Mucosa of stomach (tissue), 1 donor: ENCODE results near the gene LAMB2.

Source experiments
- H3K27me3 ChIP-seq: one replicate; pipeline ENCODE4 v1.7.0; 2013; ENCODE audit warnings: mild to moderate bottlenecking, low read length; ENCODE audit not compliant: control insufficient read depth, insufficient read depth
- H3K36me3 ChIP-seq: one replicate; pipeline ENCODE4 v1.7.0; 2013; ENCODE audit warnings: low read length; ENCODE audit not compliant: control insufficient read depth, insufficient read depth
- H3K4me1 ChIP-seq: one replicate; pipeline ENCODE4 v1.7.0; 2013; ENCODE audit warnings: mild to moderate bottlenecking, low read length; ENCODE audit not compliant: control insufficient read depth, insufficient read depth
- H3K4me3 ChIP-seq: one replicate; pipeline ENCODE4 v1.7.0; 2013; ENCODE audit warnings: low read length
- H3K9ac ChIP-seq: one replicate; pipeline ENCODE4 v1.7.0; 2013; ENCODE audit warnings: mild to moderate bottlenecking, low read length, moderate library complexity
- H3K9me3 ChIP-seq: one replicate; pipeline ENCODE4 v1.7.0; 2013; ENCODE audit warnings: mild to moderate bottlenecking, low read length, moderate library complexity; ENCODE audit not compliant: control insufficient read depth
- donor health status: Pancreatic carcinoma.

LAMB2 gene

GRCh38 chr3:49110780-49111179 is 22.1 kb downstream of the LAMB2 start:
- H3K27me3 ChIP-seq, result no peaks in the 10 kb centered on the region
- H3K9me3 ChIP-seq, result no peaks in the 10 kb centered on the region
- H3K4me1 ChIP-seq, result no peaks in the 10 kb centered on the region
- peaks cover 48% of the 10 kb centered on the region for H3K36me3 ChIP-seq
- H3K9ac ChIP-seq, result no peak overlapping the region
- H3K4me3 ChIP-seq, result no peak overlapping the region

- H3K9me3 ChIP-seq, result no peaks in the 10 kb centered on the region
- no peak overlapping the region for H3K4me3 ChIP-seq
- peaks cover 12% of the 10 kb centered on the region for H3K4me1 ChIP-seq
- H3K36me3 ChIP-seq, result peaks cover 32% of the 10 kb centered on the region
- no peaks in the 10 kb centered on the region for H3K27me3 ChIP-seq
- peak overlapping the region; percentile 4 for H3K9ac ChIP-seq
Observed at GRCh38 chr3:49108346-49108745, 24.5 kb downstream of the LAMB2 start.

GRCh38 chr3:49104427-49105291 is 28.2 kb downstream of the LAMB2 start, which contains the start of gene QARS1:
TSS of gene QARS1 (minus strand) at chr3:49104757. CDS start at chr3:49104733, 24 bp downstream.
- no peaks in the 10 kb centered on the region for H3K9me3 ChIP-seq
- peaks cover 26% of the 10 kb centered on the region for H3K36me3 ChIP-seq
- peak within 1 kb of the TSS; percentile 73 for H3K4me3 ChIP-seq
- peaks cover 14% of the 10 kb centered on the region for H3K4me1 ChIP-seq
- H3K27me3 ChIP-seq, result no peaks in the 10 kb centered on the region
- H3K9ac ChIP-seq, result peak within 1 kb of the TSS; percentile 81

- Histone ChIP-seq H3K36me3 (peaks cover 24% of the 10 kb centered on the region), H3K9me3 (no peaks in the 10 kb centered on the region), H3K27me3 (no peaks in the 10 kb centered on the region), H3K9ac (peak overlapping the region; percentile 81), H3K4me1 (peaks cover 14% of the 10 kb centered on the region), H3K4me3 (peak overlapping the region; percentile 73)
Observed at GRCh38 chr3:49104052-49104426, 28.8 kb downstream of the LAMB2 start.

- H3K4me3 ChIP-seq, result no peak overlapping the region
- no peaks in the 10 kb centered on the region for H3K27me3 ChIP-seq
- H3K9me3 ChIP-seq, result no peaks in the 10 kb centered on the region
- peaks cover 13% of the 10 kb centered on the region for H3K4me1 ChIP-seq
- no peak overlapping the region for H3K9ac ChIP-seq
- peaks cover 30% of the 10 kb centered on the region for H3K36me3 ChIP-seq
Observed at GRCh38 chr3:49100046-49100615, 32.7 kb downstream of the LAMB2 start.

GRCh38 chr3:49098910-49099630 is 33.8 kb downstream of the LAMB2 start:
- H3K36me3 ChIP-seq, result peaks cover 30% of the 10 kb centered on the region
- H3K9me3 ChIP-seq, result no peaks in the 10 kb centered on the region
- no peaks in the 10 kb centered on the region for H3K27me3 ChIP-seq
- no peak overlapping the region for H3K4me3 ChIP-seq
- peaks cover 17% of the 10 kb centered on the region for H3K4me1 ChIP-seq
- no peak overlapping the region for H3K9ac ChIP-seq

GRCh38 chr3:49098429-49098828 is 34.4 kb downstream of the LAMB2 start:
- Histone ChIP-seq H3K9me3 (no peaks in the 10 kb centered on the region), H3K4me1 (peaks cover 10% of the 10 kb centered on the region), H3K36me3 (peaks cover 30% of the 10 kb centered on the region), H3K4me3 (no peak overlapping the region), H3K9ac (no peak overlapping the region), H3K27me3 (no peaks in the 10 kb centered on the region)

GRCh38 chr3:49093853-49094767 is 38.7 kb downstream of the LAMB2 start, which contains the start of gene QRICH1:
TSS of gene QRICH1 (minus strand) at chr3:49094071. CDS start at chr3:49077017, 17,054 bp downstream.
- H3K36me3 ChIP-seq, result peaks cover 7% of the 10 kb centered on the region
- peaks cover 7% of the 10 kb centered on the region for H3K4me1 ChIP-seq
- H3K4me3 ChIP-seq, result peak within 1 kb of the TSS; percentile 77
- no peaks in the 10 kb centered on the region for H3K27me3 ChIP-seq
- peak within 1 kb of the TSS; percentile 87 for H3K9ac ChIP-seq
- H3K9me3 ChIP-seq, result no peaks in the 10 kb centered on the region

GRCh38 chr3:49092938-49093852 is 39.7 kb downstream of the LAMB2 start:
- H3K27me3 ChIP-seq, result no peaks in the 10 kb centered on the region
- H3K4me1 ChIP-seq, result peaks cover 7% of the 10 kb centered on the region
- H3K36me3 ChIP-seq, result peaks cover 3% of the 10 kb centered on the region

GRCh38 chr3:49081429-49081828 is 51.4 kb downstream of the LAMB2 start:
- Histone ChIP-seq H3K36me3 (peaks cover 2% of the 10 kb centered on the region), H3K27me3 (no peaks in the 10 kb centered on the region), H3K9ac (no peak overlapping the region), H3K9me3 (no peaks in the 10 kb centered on the region), H3K4me1 (no peaks in the 10 kb centered on the region), H3K4me3 (no peak overlapping the region)

More at GRCh38 chr3:49092938-49093852, 39.7 kb downstream of the LAMB2 start:
- Histone ChIP-seq H3K9ac (peak overlapping the region; percentile 87), H3K4me3 (peak overlapping the region; percentile 77), H3K9me3 (no peaks in the 10 kb centered on the region)
